ENCODE results near the gene PLEKHG3. TPM values are rescaled to one million over a fixed set of nuclear protein-coding genes. Genes with fewer than 3 reads are reported as not detected.

PLEKHG3 gene
- total RNA-seq, 1 donor from 2014 or later = 64.7 TPM

- Mint-ChIP-seq H3K27ac (no peak overlapping the region), H3K9me3 (no peaks in the 10 kb centered on the region), H3K4me3 (no peak overlapping the region), H3K4me1 (ENCODE audit: unreplicated experiment) (peaks cover 6% of the 10 kb centered on the region), H3K36me3 (peaks cover 5% of the 10 kb centered on the region), H3K27me3 (no peaks in the 10 kb centered on the region)
- no peak for TF ChIP-seq CTCF (conservative IDR thresholded peaks at IDR 0.05)
- no peak for DNase-seq (ENCODE audit: extremely low spot score, unreplicated experiment)
These were observed 43.1 kb downstream of the PLEKHG3 start for GRCh38 chr14:64747327-64747726.

GRCh38 chr14:64748521-64748920 is 44.3 kb downstream of the PLEKHG3 start:
- Mint-ChIP-seq H3K36me3 (peaks cover 5% of the 10 kb centered on the region), H3K9me3 (no peaks in the 10 kb centered on the region)
- DNase-seq (ENCODE audit: extremely low spot score, unreplicated experiment) = no peak

GRCh38 chr14:64748995-64749714 is 44.9 kb downstream of the PLEKHG3 start:
- H3K36me3 Mint-ChIP-seq = peaks cover 2% of the 10 kb centered on the region
- H3K27me3 Mint-ChIP-seq = no peaks in the 10 kb centered on the region
- no peak for TF ChIP-seq CTCF (conservative IDR thresholded peaks at IDR 0.05)
- H3K4me1 Mint-ChIP-seq (ENCODE audit: unreplicated experiment) = peaks cover 4% of the 10 kb centered on the region
- H3K4me3 Mint-ChIP-seq = no peak overlapping the region
- H3K27ac Mint-ChIP-seq = no peak overlapping the region
- no peaks in the 10 kb centered on the region for H3K9me3 Mint-ChIP-seq
- no peak for DNase-seq (ENCODE audit: extremely low spot score, unreplicated experiment)

More at GRCh38 chr14:64748521-64748920, 44.3 kb downstream of the PLEKHG3 start:
- no peak for TF ChIP-seq CTCF (conservative IDR thresholded peaks at IDR 0.05)
- no peak overlapping the region for H3K27ac Mint-ChIP-seq
- no peak overlapping the region for H3K4me3 Mint-ChIP-seq
- H3K27me3 Mint-ChIP-seq = no peaks in the 10 kb centered on the region
- peaks cover 6% of the 10 kb centered on the region for H3K4me1 Mint-ChIP-seq (ENCODE audit: unreplicated experiment)

- no peak for DNase-seq (ENCODE audit: extremely low spot score, unreplicated experiment)
- Mint-ChIP-seq H3K4me1 (ENCODE audit: unreplicated experiment) (peaks cover 11% of the 10 kb centered on the region), H3K4me3 (no peak overlapping the region), H3K27ac (no peak overlapping the region), H3K27me3 (no peaks in the 10 kb centered on the region), H3K36me3 (no peaks in the 10 kb centered on the region), H3K9me3 (no peaks in the 10 kb centered on the region)
- TF ChIP-seq CTCF (conservative IDR thresholded peaks at IDR 0.05) = no peak
These were observed 48.7 kb downstream of the PLEKHG3 start for GRCh38 chr14:64752909-64753308.

- H3K27ac Mint-ChIP-seq = no peak overlapping the region
- no peak overlapping the region for H3K4me3 Mint-ChIP-seq
- peaks cover 16% of the 10 kb centered on the region for H3K4me1 Mint-ChIP-seq (ENCODE audit: unreplicated experiment)
- DNase-seq (ENCODE audit: extremely low spot score, unreplicated experiment) = no peak
- H3K9me3 Mint-ChIP-seq = no peaks in the 10 kb centered on the region
- TF ChIP-seq CTCF (conservative IDR thresholded peaks at IDR 0.05) = no peak
- H3K36me3 Mint-ChIP-seq = no peaks in the 10 kb centered on the region
- H3K27me3 Mint-ChIP-seq = no peaks in the 10 kb centered on the region
These were observed 49.1 kb downstream of the PLEKHG3 start for GRCh38 chr14:64753374-64753773.

Measured in type B pancreatic cell (in vitro differentiated cells).